CD14-positive monocyte (primary cell): ENCODE data around the gene ERC1. TPM values are rescaled to one million over a fixed set of nuclear protein-coding genes. Genes with fewer than 3 reads are reported as not detected.

Source experiments
- DNase-seq, 3 donors: peaks; one replicate each; pipeline ENCODE4 v3.0.0-alpha.2; 2011 to 2022
- H2AFZ ChIP-seq: 2 replicates; pipeline ENCODE4 v1.6.0; 2012; ENCODE audit warnings: mild to moderate bottlenecking, low read depth, low read length, inconsistent platforms; ENCODE audit not compliant: insufficient read depth, poor library complexity, severe bottlenecking
- H3K27ac ChIP-seq, 2 donors: 1 replicate in 1 of 2; 2 replicates in 1 of 2; pipeline ENCODE4 v1.5.1; 2012 to 2013; ENCODE audit warnings: low read length in 2 of 2, control low read depth in 1 of 2, inconsistent platforms in 1 of 2, low read depth in 1 of 2, mild to moderate bottlenecking in 1 of 2
- H3K27me3 ChIP-seq, 2 donors: one replicate each; pipeline versions ENCODE4 v1.6.0 to v1.6.1; 2011 to 2013; ENCODE audit warnings: low read length in 2 of 2; ENCODE audit not compliant: control insufficient read depth in 2 of 2, insufficient read depth in 2 of 2
- H3K36me3 ChIP-seq, 2 donors: replicated peaks in 1 of 2; 1 replicate in 1 of 2; 2 replicates in 1 of 2; pipeline versions ENCODE4 v1.5.1 to v1.6.1; 2012 to 2013; ENCODE audit warnings: low read length in 2 of 2, control low read depth in 1 of 2, inconsistent platforms in 1 of 2, mild to moderate bottlenecking in 1 of 2; ENCODE audit not compliant: insufficient read depth in 2 of 2, control insufficient read depth in 1 of 2
- H3K4me1 ChIP-seq, 2 donors: 1 replicate in 1 of 2; 2 replicates in 1 of 2; pipeline versions ENCODE4 v1.5.1 to v1.6.1; 2012 to 2013; ENCODE audit warnings: low read length in 2 of 2, control low read depth in 1 of 2, inconsistent platforms in 1 of 2, mild to moderate bottlenecking in 1 of 2, moderate library complexity in 1 of 2; ENCODE audit not compliant: insufficient read depth in 2 of 2, control insufficient read depth in 1 of 2
- H3K4me2 ChIP-seq: replicated peaks from 2 replicates; pipeline ENCODE3; 2012; ENCODE audit warnings: low read length, moderate library complexity, mild to moderate bottlenecking; ENCODE audit not compliant: poor library complexity, severe bottlenecking; ENCODE audit errors: extremely low read depth
- H3K4me3 ChIP-seq, 3 experiments: fragments of 200-600 bp in 1 of 3; sonication (generic) in 1 of 3; replicated peaks in 1 of 3; 1 replicate in 2 of 3; 2 replicates in 1 of 3; pipeline ENCODE4 v1.5.1; 2011 to 2013; ENCODE audit warnings: low read length in 3 of 3, mild to moderate bottlenecking in 3 of 3, control low read depth in 2 of 3, low read depth in 2 of 3, inconsistent platforms in 1 of 3, moderate library complexity in 1 of 3
- H3K79me2 ChIP-seq: 2 replicates; pipeline ENCODE4 v1.6.0; 2012; ENCODE audit warnings: mild to moderate bottlenecking, control low read depth, inconsistent platforms, low read length, moderate library complexity; ENCODE audit not compliant: insufficient read depth
- H3K9ac ChIP-seq: 2 replicates; pipeline ENCODE4 v1.6.0; 2017; ENCODE audit warnings: low read length, mild to moderate bottlenecking; ENCODE audit not compliant: insufficient read depth, poor library complexity, severe bottlenecking
- H3K9me3 ChIP-seq, 2 donors: replicated peaks in 1 of 2; 1 replicate in 1 of 2; 2 replicates in 1 of 2; pipeline versions ENCODE4 v1.5.1 to v1.6.1; 2012 to 2013; ENCODE audit warnings: low read length in 2 of 2, control low read depth in 1 of 2; ENCODE audit not compliant: control insufficient read depth in 1 of 2, insufficient read depth in 1 of 2
- H4K20me1 ChIP-seq: 2 replicates; pipeline ENCODE4 v1.6.0; 2012; ENCODE audit warnings: mild to moderate bottlenecking, low read length, control low read depth, moderate library complexity; ENCODE audit not compliant: insufficient read depth
- H3K27ac Mint-ChIP-seq, 7 donors: one replicate each; pipeline ENCODE4 v1.8.0; 2020; ENCODE audit warnings: mild to moderate bottlenecking in 7 of 7, mixed read lengths in 7 of 7, moderate library complexity in 6 of 7, inconsistent platforms in 2 of 7
- H3K27me3 Mint-ChIP-seq, 3 donors: one replicate each; pipeline ENCODE4 v1.8.0; 2021 to 2022; ENCODE audit warnings: low read depth in 3 of 3, mild to moderate bottlenecking in 3 of 3, mixed read lengths in 3 of 3, moderate library complexity in 3 of 3, inconsistent platforms in 1 of 3
- H3K36me3 Mint-ChIP-seq, 2 donors: one replicate each; pipeline ENCODE4 v1.8.0; 2020; ENCODE audit warnings: mixed read lengths in 2 of 2, inconsistent platforms in 1 of 2, mild to moderate bottlenecking in 1 of 2
- H3K4me1 Mint-ChIP-seq: one replicate; pipeline ENCODE4 v1.8.0; 2020; ENCODE audit warnings: mild to moderate bottlenecking, mixed read lengths
- H3K4me3 Mint-ChIP-seq, 2 donors: one replicate each; pipeline ENCODE4 v1.8.0; 2020; ENCODE audit warnings: mild to moderate bottlenecking in 2 of 2, mixed read lengths in 2 of 2, moderate library complexity in 1 of 2
- H3K9me3 Mint-ChIP-seq, 7 donors: one replicate each; pipeline ENCODE4 v1.8.0; 2020 to 2022; ENCODE audit warnings: mixed read lengths in 7 of 7, mild to moderate bottlenecking in 6 of 7, moderate library complexity in 6 of 7, inconsistent platforms in 2 of 7
- CTCF ChIP-seq: fragments of 200-600 bp; IDR thresholded peaks from one replicate; pipeline ENCODE4 v1.8.0; 2022; ENCODE audit warnings: antibody characterized with exemption, mild to moderate bottlenecking
- WGBS: methylation state at CpG from one replicate; pipeline ENCODE4 v1.1.5; 2013; ENCODE audit warnings: missing lambda C conversion rate; ENCODE audit not compliant: insufficient coverage; 5-methylcytosine and 5-hydroxymethylcytosine counted together
- intact Hi-C, 2 donors: fragments of 100-400 bp; cut with micrococcal nuclease; formaldehyde crosslinking; loops; one replicate each; pipeline versions ENCODE4 v1.15.0 to v1.15.1; 2023
- polyA plus RNA-seq, 3 donors: library from polyadenylated mRNA; depleted of rRNA in 1 of 3; unstranded in 2 of 3; stranded (reverse) in 1 of 3; fragments of 300-500 nt in 2 of 3; fragments of >200 nt in 1 of 3; fragmentation: Illumina TruSeq in 2 of 3; gene quantifications; 1 replicate in 2 of 3; 2 replicates in 1 of 3; pipeline ENCODE4 v1.2.3, GENCODE V29; 2012 to 2021

The ERC1 gene
- polyA plus RNA-seq, 3 donors: 4.0 to 14.3 (median 5.1) TPM

DNA sequence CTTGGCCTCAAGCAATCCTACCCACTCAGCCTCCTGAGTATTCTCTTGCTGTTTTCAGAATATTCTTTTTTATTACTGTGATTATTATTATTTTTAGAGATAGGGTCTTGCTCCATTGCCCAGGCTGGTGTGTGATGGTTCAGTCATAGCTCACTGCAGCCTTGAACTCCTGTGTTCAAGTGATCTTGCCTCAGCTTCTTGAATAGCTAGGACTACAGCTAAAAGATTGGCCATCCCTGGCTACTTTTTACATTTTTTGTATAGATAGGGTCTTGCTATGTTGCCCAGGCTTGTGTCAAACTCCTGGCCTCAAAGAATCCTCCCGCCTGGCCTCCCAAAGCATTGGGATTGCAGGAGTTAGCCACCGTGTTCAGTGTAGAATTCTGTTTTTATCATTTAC, 73.3 kb downstream of the ERC1 start:
- intact Hi-C loops: no loop called here
- no CpG with 5 or more reads among the region's 2 CpGs for WGBS
- H2AFZ ChIP-seq: no peak overlapping the region
- H3K27me3 ChIP-seq: no peaks in the 10 kb centered on the region
- TF ChIP-seq CTCF: no peak
- peaks cover 0 to 11% of the 10 kb centered on the region in 2 donors for H3K36me3 ChIP-seq
- H3K9ac ChIP-seq: no peak overlapping the region
- H3K4me1 Mint-ChIP-seq: peaks cover 4% of the 10 kb centered on the region
- no peak overlapping the region for H3K27ac Mint-ChIP-seq
- H3K27ac ChIP-seq: no peak overlapping the region
- no peak overlapping the region for H3K4me3 ChIP-seq
- H3K4me3 Mint-ChIP-seq: no peak overlapping the region
- H3K9me3 Mint-ChIP-seq: peaks cover 23 to 48% (median 36%) of the 10 kb centered on the region in 7 donors
- no peaks in the 10 kb centered on the region for H3K27me3 Mint-ChIP-seq
- H3K4me2 ChIP-seq: no peak overlapping the region
- no peak for DNase-seq
- H3K79me2 ChIP-seq: peaks cover 35% of the 10 kb centered on the region
- peaks cover 24 to 25% of the 10 kb centered on the region in 2 donors for H3K9me3 ChIP-seq
- peaks cover 12% of the 10 kb centered on the region for H4K20me1 ChIP-seq
- no peaks in the 10 kb centered on the region for H3K4me1 ChIP-seq
- peaks cover 27 to 50% of the 10 kb centered on the region in 2 donors for H3K36me3 Mint-ChIP-seq

GRCh38 chr12:1065629-1066028, 74.6 kb downstream of the ERC1 start:
- peaks cover 13% of the 10 kb centered on the region for H4K20me1 ChIP-seq
- no peaks in the 10 kb centered on the region for H3K27me3 ChIP-seq
- Mint-ChIP-seq H3K36me3 (peaks cover 24 to 43% of the 10 kb centered on the region in 2 donors), H3K27me3 (no peaks in the 10 kb centered on the region), H3K4me3 (no peak overlapping the region), H3K27ac (no peak overlapping the region), H3K9me3 (peaks cover 19 to 40% (median 28%) of the 10 kb centered on the region in 7 donors), H3K4me1 (peaks cover 3% of the 10 kb centered on the region)
- H2AFZ ChIP-seq: no peak overlapping the region
- no peak overlapping the region for H3K4me2 ChIP-seq
- H3K9me3 ChIP-seq: peaks cover 24 to 25% of the 10 kb centered on the region in 2 donors
- peaks cover 0 to 11% of the 10 kb centered on the region in 2 donors for H3K36me3 ChIP-seq
- DNase-seq: no peak
- 100% methylated on average over 3 of the region's 3 CpGs for WGBS
- H3K27ac ChIP-seq: no peak overlapping the region
- TF ChIP-seq CTCF: no peak
- H3K4me1 ChIP-seq: no peaks in the 10 kb centered on the region
- peaks cover 31% of the 10 kb centered on the region for H3K79me2 ChIP-seq
- intact Hi-C loops: no loop called here
- H3K9ac ChIP-seq: no peak overlapping the region
- H3K4me3 ChIP-seq: no peak overlapping the region
